HEK293T (cell line): ENCODE results near the gene ESR2.

Source experiments
- CTCF ChIA-PET: fragments of 350-600 bp; formaldehyde crosslinking; extraction: SDS; loops from one replicate; lab custom pipeline; 2021; ENCODE audit warnings: antibody characterized with exemption, inconsistent platforms; lab: Yijun Ruan, JAX
- POLR2A ChIA-PET: fragments of 350-600 bp; formaldehyde crosslinking; extraction: SDS; loops from one replicate; lab custom pipeline; 2020; ENCODE audit warnings: antibody characterized with exemption, inconsistent platforms; lab: Yijun Ruan, JAX
- DNase-seq: peaks from one replicate; pipeline ENCODE4 v3.0.0; 2012; ENCODE audit warnings: mixed read lengths; ENCODE audit errors: extremely low spot score
- ARNT ChIP-seq: fragments of 450-650 bp; IDR thresholded peaks from 2 replicates; pipeline ENCODE4 v1.6.1; 2017; ENCODE audit warnings: mild to moderate bottlenecking
- BHLHE40 ChIP-seq: fragments of 450-650 bp; IDR thresholded peaks from 2 replicates; pipeline ENCODE4 v1.6.1; 2016; ENCODE audit warnings: mild to moderate bottlenecking, moderate library complexity, borderline replicate concordance
- CTBP1 ChIP-seq: fragments of 450-650 bp; IDR thresholded peaks from 2 replicates; pipeline ENCODE4 v1.6.1; 2016; ENCODE audit warnings: borderline replicate concordance
- ELF4 ChIP-seq: fragments of 450-650 bp; IDR thresholded peaks from 2 replicates; pipeline ENCODE4 v1.6.1; 2017; ENCODE audit warnings: antibody characterized with exemption
- FOXA1 ChIP-seq: fragments of 450-650 bp; IDR thresholded peaks from 2 replicates; pipeline ENCODE4 v1.6.1; 2016; ENCODE audit warnings: mild to moderate bottlenecking
- FOXK2 ChIP-seq: fragments of 450-650 bp; IDR thresholded peaks from 2 replicates; pipeline ENCODE4 v1.6.1; 2016; ENCODE audit warnings: mild to moderate bottlenecking
- FOXM1 ChIP-seq: fragments of 450-650 bp; IDR thresholded peaks from 2 replicates; pipeline ENCODE4 v1.6.1; 2017; ENCODE audit warnings: mild to moderate bottlenecking, borderline replicate concordance
- HDGF ChIP-seq: fragments of 450-650 bp; IDR thresholded peaks from 2 replicates; pipeline ENCODE4 v1.6.1; 2017; ENCODE audit warnings: antibody characterized with exemption, borderline replicate concordance
- L3MBTL2 ChIP-seq: fragments of 450-650 bp; conservative IDR thresholded peaks from 2 replicates; pipeline ENCODE4 v1.6.1; 2016; ENCODE audit warnings: mild to moderate bottlenecking
- LEF1 ChIP-seq: fragments of 450-650 bp; IDR thresholded peaks from 2 replicates; pipeline ENCODE4 v1.6.1; 2017; ENCODE audit warnings: mild to moderate bottlenecking, borderline replicate concordance
- NFRKB ChIP-seq: fragments of 450-650 bp; IDR thresholded peaks from 2 replicates; pipeline ENCODE4 v1.6.1; 2016; ENCODE audit warnings: mild to moderate bottlenecking, moderate library complexity
- PKNOX1 ChIP-seq: fragments of 450-650 bp; IDR thresholded peaks from 2 replicates; pipeline ENCODE4 v1.6.1; 2016
- SP1 ChIP-seq: fragments of 450-650 bp; IDR thresholded peaks from 2 replicates; pipeline ENCODE4 v1.6.1; 2017
- SUZ12 ChIP-seq: fragments of 450-650 bp; IDR thresholded peaks from 2 replicates; pipeline ENCODE4 v1.6.1; 2016; ENCODE audit warnings: mild to moderate bottlenecking
- TARDBP ChIP-seq: fragments of 450-650 bp; IDR thresholded peaks from 2 replicates; pipeline ENCODE4 v1.6.1; 2016
- ZNF384 ChIP-seq: fragments of 450-650 bp; IDR thresholded peaks from 2 replicates; pipeline ENCODE4 v1.6.1; 2016

The ESR2 gene

GRCh38 chr14:64196056-64196455 is 98.1 kb downstream of the ESR2 start:
- ChIA-PET CTCF (no interaction called here), POLR2A (no interaction called here)
- no peak for TF ChIP-seq CTBP1
- TF ChIP-seq PKNOX1, result no peak
- TF ChIP-seq L3MBTL2, result no peak
- no peak for TF ChIP-seq FOXK2
- TF ChIP-seq SP1, result no peak
- TF ChIP-seq TARDBP, result no peak
- no peak for TF ChIP-seq FOXM1
- TF ChIP-seq FOXA1, result no peak
- TF ChIP-seq LEF1, result no peak
- DNase-seq, result no peak

GRCh38 chr14:64195199-64195598 is 99.0 kb downstream of the ESR2 start:
- CTCF ChIA-PET, result no interaction called here
- no peak for DNase-seq
- POLR2A ChIA-PET, result no interaction called here
- no peak for TF ChIP-seq FOXK2
- TF ChIP-seq ELF4, result no peak
- TF ChIP-seq HDGF, result no peak
- TF ChIP-seq ARNT, result no peak
- no peak for TF ChIP-seq PKNOX1
- no peak for TF ChIP-seq CTBP1
- TF ChIP-seq LEF1, result no peak
- TF ChIP-seq NFRKB, result no peak
- TF ChIP-seq L3MBTL2, result no peak
- no peak for TF ChIP-seq SP1

GRCh38 chr14:64194404-64194803 is 99.8 kb downstream of the ESR2 start:
- TF ChIP-seq FOXA1 (no peak), SUZ12 (no peak), ARNT (no peak), SP1 (no peak), PKNOX1 (no peak), FOXK2 (no peak), ZNF384 (no peak), HDGF (no peak), CTBP1 (no peak), TARDBP (no peak), L3MBTL2 (no peak)
- CTCF ChIA-PET, result no interaction called here
- no peak for DNase-seq
- POLR2A ChIA-PET, result no interaction called here

- TF ChIP-seq FOXK2 (no peak), SP1 (no peak), TARDBP (no peak), SUZ12 (no peak), NFRKB (no peak), LEF1 (no peak)
- CTCF ChIA-PET, result interaction anchor here (0.6 kb wide), 1 partner anchor 886 kb away, joined by 3 read pairs; no protein-coding TSS in a partner anchor
- POLR2A ChIA-PET, result no interaction called here
- no peak for DNase-seq
Observed at GRCh38 chr14:64193821-64194220, 100.3 kb downstream of the ESR2 start.

- no peak for TF ChIP-seq SP1
- TF ChIP-seq SUZ12, result no peak
- no peak for TF ChIP-seq ZNF384
- no peak for TF ChIP-seq ARNT
- no peak for TF ChIP-seq TARDBP
- no peak for TF ChIP-seq PKNOX1
- TF ChIP-seq NFRKB, result no peak
- no peak for TF ChIP-seq ELF4
- no peak for DNase-seq
- POLR2A ChIA-PET, result no interaction called here
- CTCF ChIA-PET, result no interaction called here
Observed at GRCh38 chr14:64191756-64192155, 102.4 kb downstream of the ESR2 start.

GRCh38 chr14:64190974-64191502 is 103.1 kb downstream of the ESR2 start:
- POLR2A ChIA-PET, result no interaction called here
- TF ChIP-seq FOXK2, result no peak
- TF ChIP-seq FOXA1, result no peak
- TF ChIP-seq TARDBP, result no peak
- no peak for TF ChIP-seq CTBP1
- no peak for TF ChIP-seq PKNOX1
- no peak for TF ChIP-seq SP1
- TF ChIP-seq ZNF384, result no peak
- TF ChIP-seq HDGF, result no peak
- TF ChIP-seq ELF4, result no peak
- TF ChIP-seq FOXM1, result no peak
- TF ChIP-seq ARNT, result no peak
- no peak for TF ChIP-seq LEF1
- TF ChIP-seq NFRKB, result no peak
- TF ChIP-seq L3MBTL2, result no peak
- no peak for TF ChIP-seq BHLHE40
- TF ChIP-seq SUZ12, result no peak
- CTCF ChIA-PET, result no interaction called here
- no peak for DNase-seq
